GM18520 (cell line): ENCODE results near the gene NOS3.
"Not testable (repeated sequence)": the region's sequence is repeated elsewhere in the genome, so short reads cannot be mapped to it uniquely, and the experiment has no call there.

Experiments used
- ATAC-seq: cut with Tn5 transposase; IDR thresholded peaks from one replicate; pipeline ENCODE4 v1.9.1; 2021; ENCODE audit not compliant: unreplicated experiment

NOS3 gene

DNA sequence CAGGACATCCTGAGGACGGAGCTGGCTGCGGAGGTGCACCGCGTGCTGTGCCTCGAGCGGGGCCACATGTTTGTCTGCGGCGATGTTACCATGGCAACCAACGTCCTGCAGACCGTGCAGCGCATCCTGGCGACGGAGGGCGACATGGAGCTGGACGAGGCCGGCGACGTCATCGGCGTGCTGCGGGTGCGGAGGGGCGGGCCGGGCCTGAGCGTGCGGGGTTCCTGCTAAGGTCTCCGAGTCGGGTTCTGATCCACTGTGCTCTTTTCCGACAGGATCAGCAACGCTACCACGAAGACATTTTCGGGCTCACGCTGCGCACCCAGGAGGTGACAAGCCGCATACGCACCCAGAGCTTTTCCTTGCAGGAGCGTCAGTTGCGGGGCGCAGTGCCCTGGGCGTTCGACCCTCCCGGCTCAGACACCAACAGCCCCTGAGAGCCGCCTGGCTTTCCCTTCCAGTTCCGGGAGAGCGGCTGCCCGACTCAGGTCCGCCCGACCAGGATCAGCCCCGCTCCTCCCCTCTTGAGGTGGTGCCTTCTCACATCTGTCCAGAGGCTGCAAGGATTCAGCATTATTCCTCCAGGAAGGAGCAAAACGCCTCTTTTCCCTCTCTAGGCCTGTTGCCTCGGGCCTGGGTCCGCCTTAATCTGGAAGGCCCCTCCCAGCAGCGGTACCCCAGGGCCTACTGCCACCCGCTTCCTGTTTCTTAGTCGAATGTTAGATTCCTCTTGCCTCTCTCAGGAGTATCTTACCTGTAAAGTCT lies 23.1 kb downstream of the NOS3 start:
- ATAC-seq: no peak

DNA sequence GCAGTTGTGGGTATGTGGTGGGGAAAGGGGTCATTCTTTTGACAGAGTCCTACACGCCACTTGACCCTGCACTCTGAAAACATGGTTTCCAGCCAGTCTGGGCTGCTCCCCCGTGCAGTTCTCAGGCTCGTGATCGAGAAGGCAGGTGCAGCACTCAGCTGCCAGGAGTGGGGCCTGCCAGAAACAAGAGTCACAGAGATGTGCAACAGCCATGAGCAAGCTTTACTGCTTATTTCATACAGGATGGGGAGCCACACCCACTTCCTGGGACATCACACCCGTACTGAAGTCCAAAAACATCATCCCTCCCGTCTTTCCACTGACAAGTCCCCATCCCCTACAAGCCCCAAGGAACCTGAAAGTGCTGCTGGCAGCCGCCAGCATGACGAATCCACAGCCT lies 24.1 kb downstream of the NOS3 start:
- ATAC-seq: no peak

DNA sequence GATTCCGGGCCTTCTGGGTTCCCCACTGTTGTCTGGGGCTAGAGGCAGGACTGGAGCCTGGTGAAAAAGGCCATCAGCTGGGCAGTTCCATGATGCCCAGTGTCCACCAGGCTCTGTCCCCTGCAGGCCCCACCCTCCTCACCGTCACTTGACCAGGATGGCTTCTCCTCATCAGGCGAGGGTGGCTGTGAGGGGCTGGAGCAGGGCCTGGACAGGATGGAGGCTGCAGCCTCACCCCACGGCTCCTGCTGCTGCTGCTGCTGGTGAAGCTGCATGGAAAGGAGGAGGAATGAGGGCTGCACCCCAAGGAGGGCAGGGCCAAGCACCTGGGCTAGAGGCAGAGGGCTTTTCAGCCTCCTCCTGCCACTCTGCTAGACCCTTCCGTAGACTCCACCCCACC lies 25.1 kb downstream of the NOS3 start:
- no peak for ATAC-seq

DNA sequence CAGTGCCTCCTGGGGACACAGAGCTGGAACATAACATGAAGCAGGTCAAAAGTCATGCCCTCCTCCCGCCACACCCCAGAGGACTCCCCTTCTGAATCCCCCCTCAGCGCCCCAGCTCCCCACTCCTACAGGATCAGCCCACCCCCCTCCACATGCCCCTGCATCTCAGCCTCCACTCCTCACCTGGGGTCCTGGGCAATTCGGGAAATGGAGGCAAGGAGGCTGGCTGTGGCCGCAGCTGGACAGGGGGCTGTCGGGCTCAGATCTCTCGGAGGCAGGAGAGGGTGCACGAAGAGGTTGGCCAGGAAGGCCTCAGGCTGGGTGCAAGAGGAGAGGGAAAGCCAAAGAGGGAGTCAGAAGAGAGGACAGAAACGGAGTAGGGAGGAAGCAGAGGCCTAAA lies 25.7 kb downstream of the NOS3 start:
- no peak for ATAC-seq

DNA sequence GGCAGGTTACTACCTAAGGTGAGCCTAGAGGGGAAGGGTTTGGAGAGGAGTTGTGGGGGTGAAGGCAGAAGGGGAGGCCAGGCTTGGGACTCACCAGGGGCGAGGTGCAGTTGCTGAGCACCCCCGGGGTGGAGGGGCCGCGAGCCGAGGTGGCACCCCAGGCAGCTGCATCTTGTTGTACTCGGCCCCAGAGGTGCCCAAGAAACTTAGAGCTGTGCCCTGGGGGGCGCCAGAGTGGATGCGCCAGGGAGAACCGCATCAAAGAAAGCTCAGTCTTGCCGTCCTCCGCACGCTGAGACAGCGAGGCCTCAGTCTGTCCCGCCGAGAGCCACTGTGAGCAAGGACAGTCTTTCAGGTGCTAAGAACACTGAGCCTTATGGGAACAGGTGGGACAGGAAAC lies 26.1 kb downstream of the NOS3 start:
- no peak for ATAC-seq

DNA sequence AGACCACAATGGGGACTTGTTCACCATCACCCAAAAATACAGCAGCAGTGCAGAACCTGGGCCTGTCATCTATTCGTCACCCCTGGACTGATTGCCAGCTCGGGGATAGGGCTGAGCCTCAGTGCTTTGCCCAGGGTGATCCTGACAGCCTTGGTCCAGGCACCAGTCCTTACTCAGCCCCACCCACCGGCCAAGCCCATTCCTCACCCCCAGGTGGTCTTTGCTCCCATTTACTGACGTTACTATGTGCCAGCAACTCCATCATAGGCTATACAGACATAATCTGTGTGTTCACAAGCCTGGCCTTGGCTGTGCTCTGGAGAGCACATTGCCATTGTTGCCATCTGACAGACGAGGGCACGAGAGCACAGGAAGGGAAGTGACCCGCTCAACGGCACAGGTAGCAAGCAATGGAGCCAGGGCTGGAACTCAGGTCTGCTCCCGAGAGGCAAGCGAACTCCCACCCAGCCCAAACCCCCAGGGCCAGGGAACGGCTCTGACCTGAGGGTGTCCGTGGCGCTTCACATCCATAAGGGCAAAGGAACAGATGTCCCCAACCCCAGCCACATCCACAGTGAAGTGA lies 26.6 kb downstream of the NOS3 start:
- ATAC-seq: no peak

DNA sequence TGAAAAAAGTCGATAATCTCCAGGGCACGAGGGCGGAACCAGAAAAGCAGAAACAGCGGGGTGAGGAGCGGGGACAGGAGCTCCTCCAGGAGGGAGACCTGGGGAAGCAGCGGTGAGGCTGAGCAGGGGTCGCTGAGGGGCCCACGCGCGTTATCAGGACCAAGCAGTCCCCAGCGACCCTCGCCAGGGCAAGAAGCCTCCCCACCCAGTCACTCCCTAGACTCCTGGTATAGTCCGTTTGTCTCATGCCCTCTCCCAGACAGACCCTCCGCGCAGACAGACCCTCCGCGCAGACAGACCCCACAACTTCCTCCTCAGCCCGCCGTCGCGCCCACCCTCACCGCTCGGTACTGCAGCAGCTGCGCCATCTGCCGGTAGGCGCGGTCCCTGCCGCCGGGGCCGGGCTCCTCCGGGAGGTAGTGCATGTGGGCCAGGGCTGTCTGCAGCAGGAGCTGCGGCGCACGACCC lies 27.2 kb downstream of the NOS3 start:
- no peak for ATAC-seq

DNA sequence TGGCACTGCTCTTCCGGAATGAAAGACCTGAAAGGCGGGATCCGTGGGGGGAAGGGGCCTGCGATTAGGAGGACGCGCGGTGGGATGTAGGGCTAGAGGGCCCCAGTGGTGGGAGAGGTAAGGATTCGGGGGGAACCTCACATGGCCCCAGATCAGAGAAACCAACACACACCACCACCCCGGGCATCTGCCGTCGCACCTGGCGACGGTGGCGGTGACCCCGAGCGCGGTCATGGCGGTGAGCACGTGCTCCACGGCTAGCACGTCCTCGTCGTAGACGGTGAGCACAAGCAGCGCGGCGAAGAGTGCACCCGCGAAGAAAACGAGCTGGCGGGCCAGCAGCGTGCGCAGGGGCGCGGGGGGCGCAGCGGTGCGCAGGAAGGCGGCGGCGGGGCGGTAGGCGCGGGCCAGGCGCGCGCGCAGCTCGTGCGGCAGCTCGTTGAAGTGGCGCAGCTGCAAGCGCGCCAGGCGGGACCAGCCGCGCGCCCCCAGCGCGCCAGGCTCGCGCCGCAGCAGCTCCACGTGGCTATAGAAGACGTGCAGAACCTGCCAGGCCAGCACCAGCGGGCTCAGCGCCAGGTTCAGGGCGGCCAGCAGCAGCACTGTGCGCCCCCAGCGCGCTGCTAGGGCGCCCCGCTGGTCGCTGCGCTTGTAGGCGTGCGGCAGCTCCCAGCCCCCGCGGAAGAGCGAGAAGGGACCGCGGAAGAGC lies 27.8 kb downstream of the NOS3 start:
- ATAC-seq: no peak

DNA sequence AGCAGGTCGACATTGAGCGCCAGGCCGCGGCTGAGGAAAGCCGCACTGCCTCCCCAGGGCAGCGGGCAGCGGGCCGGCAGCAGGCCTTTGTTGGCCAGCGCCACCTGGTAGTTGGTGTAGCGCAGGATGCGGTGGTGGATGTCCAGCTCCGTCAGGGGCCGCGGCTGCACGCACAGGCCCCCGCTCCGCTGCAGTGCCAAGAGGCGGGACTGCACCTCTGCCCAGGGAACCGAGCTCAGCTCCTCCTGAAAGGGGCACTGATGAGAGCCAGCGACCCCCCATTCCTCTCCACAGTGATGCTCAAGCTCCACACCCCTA lies 28.3 kb downstream of the NOS3 start:
- no peak for ATAC-seq

DNA sequence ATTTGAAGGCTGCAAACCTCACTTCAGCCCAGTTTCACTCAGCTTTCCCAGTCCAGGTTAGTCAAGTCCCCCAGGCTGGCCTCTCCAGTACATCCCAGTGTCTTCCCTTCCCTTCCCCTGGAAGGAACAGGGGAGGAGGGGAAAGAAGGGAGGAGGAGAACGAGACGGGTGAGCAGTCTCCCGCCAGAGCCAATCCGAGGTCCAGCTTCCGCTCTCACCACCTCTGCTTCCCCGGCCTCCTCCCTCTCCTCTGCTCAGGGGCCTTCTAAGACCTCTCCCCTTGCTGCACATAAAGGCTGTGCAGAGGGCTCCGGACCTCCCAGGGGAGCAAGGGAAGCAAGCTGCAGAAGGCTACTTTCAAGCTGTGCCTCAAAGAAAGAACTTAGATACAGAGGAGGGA lies 29.4 kb downstream of the NOS3 start:
- ATAC-seq: no peak

DNA sequence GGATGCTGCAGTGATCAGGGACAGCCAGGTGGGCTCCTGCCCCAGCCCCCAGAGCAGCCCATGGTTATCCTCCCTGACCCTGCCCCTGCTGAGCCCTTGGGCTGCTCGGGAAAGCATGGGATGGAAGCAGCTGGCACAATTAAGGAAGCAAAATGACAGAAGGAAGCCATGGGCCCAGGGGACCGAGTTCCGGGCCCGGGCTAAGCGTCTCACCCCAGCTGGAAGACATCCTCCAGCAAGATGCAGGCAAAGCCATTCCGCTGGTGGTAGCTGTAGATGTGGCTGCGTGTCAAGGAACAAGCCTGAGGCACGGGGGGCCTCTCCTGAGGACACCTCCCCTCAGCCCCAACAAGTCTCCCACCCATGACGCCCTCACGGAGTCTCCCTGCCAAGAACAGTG lies 32.4 kb downstream of the NOS3 start:
- ATAC-seq: no peak

DNA sequence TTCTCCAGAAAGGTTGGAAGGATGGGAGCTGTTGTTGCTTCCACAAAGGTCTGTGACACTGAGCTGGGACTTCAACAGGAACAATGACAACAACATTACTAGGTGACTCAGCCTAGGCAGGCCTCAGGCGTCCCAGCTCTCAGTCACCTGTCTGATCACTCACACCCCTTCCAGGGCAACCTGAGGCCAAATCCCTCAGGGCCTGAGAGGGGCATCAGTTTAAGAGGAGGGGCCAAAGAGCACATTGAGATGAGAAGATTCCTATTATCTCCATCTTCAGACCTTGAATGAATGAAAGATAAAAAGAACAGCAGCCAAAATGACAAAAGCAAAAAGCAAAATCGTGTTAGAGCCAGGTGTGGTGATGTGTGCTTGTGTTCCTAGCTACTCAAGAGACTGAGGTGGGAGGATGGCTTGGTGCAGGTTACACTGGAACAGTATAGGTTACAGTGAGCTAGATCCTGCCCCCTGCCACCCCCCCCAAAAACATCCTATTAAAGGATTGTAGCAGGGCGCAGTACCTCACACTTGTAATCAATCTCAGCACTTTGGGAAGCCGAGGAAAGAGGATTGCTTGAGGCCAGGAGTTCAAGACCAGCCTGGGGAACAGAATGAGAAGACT lies 33.7 kb downstream of the NOS3 start, which contains the start of gene ATG9B:
TSS of gene ATG9B (minus strand) at position 60 of the 622 bp plus-strand sequence. CDS start 71 bp downstream, outside the sequence.
- no peak for ATAC-seq

DNA sequence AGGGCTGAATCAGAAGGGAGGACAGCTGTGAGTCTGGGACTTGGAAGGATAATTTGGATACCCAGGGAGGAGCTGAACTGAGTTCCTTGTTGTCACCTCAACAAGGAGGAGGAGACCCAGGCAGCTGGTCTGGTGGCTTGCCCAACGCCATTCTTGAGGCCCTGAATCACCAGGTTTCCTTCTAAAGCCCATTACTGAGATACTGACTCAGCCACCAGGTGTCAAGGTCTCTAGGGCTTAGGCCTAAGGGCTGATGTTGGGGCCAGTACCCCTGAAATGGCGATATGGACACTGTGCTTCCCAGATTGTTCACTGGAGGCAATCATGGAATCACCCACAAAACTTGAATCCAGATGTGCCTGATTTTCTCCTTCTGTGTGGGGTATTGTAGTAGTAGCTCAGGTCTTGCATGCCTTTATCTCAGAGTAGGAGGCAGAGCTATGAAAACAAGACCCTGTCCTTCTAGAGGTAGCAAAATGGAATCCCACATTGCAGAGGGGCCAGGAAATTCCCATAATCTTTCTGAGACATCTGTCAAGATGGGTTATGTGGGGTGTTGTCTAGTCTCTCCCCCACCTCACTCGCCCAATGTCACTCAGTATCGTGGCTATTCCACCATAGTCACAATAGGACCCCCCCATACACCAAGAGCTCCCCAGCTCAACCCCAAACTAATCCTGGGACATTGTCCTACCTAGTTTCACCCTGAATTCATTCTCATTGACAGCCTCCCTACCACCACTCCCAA lies 35.3 kb downstream of the NOS3 start:
- no peak for ATAC-seq

DNA sequence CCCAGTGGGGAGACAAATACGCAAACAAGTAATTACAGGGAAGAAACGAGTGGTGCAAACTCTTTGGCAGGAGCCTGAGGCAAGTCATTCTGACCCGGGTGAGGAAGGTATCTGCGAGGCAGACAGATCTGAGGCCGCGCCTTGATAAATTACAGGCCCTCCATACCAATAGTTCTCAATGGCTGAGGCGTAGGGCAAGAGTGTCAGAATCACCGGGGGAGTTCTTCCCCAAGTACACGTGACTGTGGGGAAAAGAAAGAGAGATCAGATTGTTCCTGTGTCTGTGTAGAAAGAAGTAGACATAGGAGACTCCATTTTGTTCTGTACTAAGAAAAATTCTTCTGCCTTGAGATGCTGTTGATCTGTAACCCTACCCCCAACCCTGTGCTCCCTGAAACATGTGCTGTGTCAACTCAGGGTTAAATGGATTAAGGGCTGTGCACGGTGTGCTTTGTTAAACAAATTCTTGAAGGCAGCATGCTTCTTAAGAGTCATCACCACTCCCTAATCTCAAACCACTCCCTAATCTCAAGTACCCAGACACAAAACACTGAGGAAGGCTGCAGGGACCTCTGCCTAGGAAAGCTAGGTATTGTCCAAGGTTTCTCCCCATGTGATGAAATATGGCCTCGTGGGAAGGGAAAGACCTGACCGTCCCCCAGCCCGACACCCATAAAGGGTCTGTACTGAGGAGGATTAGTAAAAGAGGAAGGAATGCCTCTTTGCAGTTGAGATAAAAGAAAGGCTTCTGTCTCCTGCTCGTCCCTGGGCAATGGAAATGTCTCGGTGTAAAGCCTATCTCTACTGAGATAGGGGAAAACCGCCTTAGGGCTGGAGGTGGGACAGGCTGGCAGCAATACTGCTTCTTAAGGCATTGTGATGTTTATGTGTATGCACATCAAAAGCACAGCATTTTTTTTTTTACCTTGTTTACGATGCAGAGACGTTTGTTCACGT lies 36.2 kb downstream of the NOS3 start:
- not testable (repeated sequence) for ATAC-seq

DNA sequence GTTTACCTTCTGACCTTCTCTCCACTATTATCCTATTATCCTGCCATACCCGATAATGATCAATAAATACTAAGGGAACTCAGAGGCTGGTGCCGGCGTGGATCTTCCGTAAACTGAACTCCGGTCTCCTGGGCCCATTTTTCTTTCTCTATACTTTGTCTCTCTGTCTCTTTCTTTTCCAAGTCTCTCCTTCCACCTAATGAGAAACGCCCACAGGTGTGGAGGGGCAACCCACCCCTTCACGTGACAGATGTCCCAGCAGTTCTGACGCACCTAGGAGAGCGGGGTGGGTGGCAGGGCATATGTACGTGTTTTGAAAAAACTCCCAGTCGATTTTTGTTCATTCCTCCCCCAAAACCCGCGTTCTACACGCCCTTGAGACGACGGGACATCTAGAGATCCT lies 36.9 kb downstream of the NOS3 start:
- not testable (repeated sequence) for ATAC-seq

DNA sequence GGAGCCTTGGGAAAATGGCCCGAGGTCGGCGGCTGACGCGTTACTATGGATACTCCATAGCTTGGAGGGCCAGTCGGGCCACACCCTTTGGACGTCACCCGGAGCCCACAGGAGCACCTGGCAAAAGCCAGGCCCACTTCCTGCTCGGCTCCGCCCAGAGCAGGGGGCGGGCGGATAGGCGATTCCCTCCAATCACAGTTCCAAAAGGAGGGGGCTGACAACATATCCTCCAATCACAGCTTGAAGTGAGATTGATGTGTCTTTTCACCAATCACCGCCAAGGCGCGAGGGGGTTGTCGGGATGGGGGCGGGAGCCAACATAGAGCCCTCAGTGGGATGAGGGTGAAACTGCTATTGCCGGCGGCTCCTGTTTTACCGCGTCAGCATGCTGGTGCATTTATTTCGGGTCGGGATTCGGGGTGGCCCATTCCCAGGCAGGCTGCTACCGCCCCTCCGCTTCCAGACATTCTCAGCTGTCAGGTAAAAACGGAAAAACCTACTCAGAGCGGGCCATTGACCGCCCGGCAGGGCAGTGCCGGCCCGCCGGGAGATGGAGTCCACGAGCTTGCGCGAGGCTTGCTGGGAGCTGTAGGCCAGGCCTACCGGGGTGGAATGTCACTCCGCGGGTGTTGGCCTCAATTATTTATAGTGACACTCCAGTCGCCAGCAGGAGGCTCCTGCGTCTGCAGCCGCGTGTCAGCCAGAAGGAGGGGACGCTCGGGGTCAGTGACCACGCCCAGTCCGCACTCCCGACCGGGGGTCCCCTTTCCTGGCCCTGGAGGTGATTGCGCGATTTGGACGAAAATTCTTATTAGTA lies 37.5 kb downstream of the NOS3 start, which contains the start of gene ABCB8:
TSS of gene ABCB8 (plus strand) at position 320 of the 817 bp plus-strand sequence. CDS start at position 386, 66 bp downstream.
- peak; percentile 95 for ATAC-seq

DNA sequence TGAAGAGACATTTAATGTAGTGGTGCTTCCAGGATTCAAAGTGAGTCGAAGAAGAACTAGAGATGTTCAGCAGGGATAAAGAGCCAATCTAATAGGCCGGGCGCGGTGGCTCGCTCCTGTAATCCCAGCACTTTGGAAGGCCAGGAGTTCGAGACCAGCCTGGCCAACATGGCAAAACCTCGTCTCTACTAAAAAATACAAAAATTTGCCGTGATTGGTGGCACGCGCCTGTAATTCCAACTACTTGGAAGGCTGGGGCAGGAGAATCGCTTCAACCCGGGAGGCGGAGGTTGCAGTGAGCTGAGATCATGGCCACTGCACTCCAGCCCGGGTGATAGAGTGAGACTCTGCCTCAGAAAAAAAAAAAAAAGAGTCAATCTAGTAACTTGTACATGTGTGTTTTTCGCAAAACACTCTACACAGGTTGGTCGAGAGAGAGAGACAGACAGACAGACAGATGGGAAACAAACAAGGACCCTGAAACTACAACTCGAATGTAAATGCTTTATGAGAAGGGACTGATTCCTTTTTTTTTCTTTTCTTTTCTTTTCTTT lies 38.2 kb downstream of the NOS3 start:
- no peak for ATAC-seq

DNA sequence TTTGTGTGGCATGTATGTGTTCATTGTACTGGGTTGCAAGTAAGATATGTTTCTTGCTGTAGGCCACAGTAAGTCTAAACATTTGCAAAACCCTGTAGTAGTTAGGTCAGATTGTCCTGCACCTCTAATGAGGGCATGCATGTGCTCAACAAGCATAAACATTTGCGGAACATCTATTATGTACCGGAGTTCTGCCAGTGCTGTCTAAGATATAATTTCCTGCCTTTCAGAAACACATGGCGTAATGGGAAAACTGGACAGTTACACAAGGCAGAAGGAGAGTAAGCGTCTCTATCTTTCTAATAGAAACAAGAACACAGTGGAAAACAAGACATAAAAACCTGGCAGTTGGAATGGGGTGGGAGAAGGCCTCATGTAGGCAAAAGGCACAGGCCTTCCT lies 40.2 kb downstream of the NOS3 start:
- no peak for ATAC-seq
